Liver (tissue), 9 donors: ENCODE results near the gene ADAMTS3. TPM values are rescaled to one million over a fixed set of nuclear protein-coding genes. Genes with fewer than 3 reads are reported as not detected.

Experiments
- DNase-seq: peaks from one replicate; pipeline ENCODE4 v3.0.0-alpha.2; 2017; ENCODE audit warnings: low spot score
- H3K27ac ChIP-seq, 2 donors: one replicate each; pipeline ENCODE4 v1.7.0; 2013; ENCODE audit warnings: inconsistent platforms in 2 of 2, low read length in 2 of 2, control low read depth in 1 of 2, low read depth in 1 of 2, mild to moderate bottlenecking in 1 of 2
- H3K27me3 ChIP-seq, 4 donors: one replicate each; pipeline versions ENCODE4 v1.6.1 to v1.7.0; 2013; ENCODE audit warnings: low read length in 3 of 4, inconsistent platforms in 1 of 4, mild to moderate bottlenecking in 1 of 4, moderate library complexity in 1 of 4; ENCODE audit not compliant: control insufficient read depth in 4 of 4, insufficient read depth in 4 of 4
- H3K36me3 ChIP-seq, 4 donors: one replicate each; pipeline versions ENCODE4 v1.6.1 to v1.7.0; 2013; ENCODE audit warnings: low read length in 3 of 4, mild to moderate bottlenecking in 3 of 4, low read depth in 1 of 4, moderate library complexity in 1 of 4; ENCODE audit not compliant: control insufficient read depth in 4 of 4, insufficient read depth in 3 of 4
- H3K4me1 ChIP-seq, 4 donors: one replicate each; pipeline versions ENCODE4 v1.6.1 to v1.7.0; 2013; ENCODE audit warnings: low read length in 3 of 4, mild to moderate bottlenecking in 3 of 4, moderate library complexity in 1 of 4; ENCODE audit not compliant: control insufficient read depth in 4 of 4, insufficient read depth in 4 of 4
- H3K4me3 ChIP-seq, 3 donors: one replicate each; pipeline versions ENCODE4 v1.6.1 to v1.7.0; 2013; ENCODE audit warnings: low read length in 3 of 3, control low read depth in 1 of 3, low read depth in 1 of 3, mild to moderate bottlenecking in 1 of 3
- H3K9ac ChIP-seq, 2 donors: one replicate each; pipeline ENCODE4 v1.7.0; 2013; ENCODE audit warnings: low read length in 2 of 2, mild to moderate bottlenecking in 2 of 2, moderate library complexity in 2 of 2, control low read depth in 1 of 2, low read depth in 1 of 2
- H3K9me3 ChIP-seq, 4 donors: one replicate each; pipeline versions ENCODE4 v1.6.1 to v1.7.0; 2013; ENCODE audit warnings: low read length in 3 of 4; ENCODE audit not compliant: control insufficient read depth in 4 of 4
- EGR1 ChIP-seq, 2 donors: IDR thresholded peaks; 2 replicates each; pipeline ENCODE4 v1.6.1; 2016 to 2018; ENCODE audit warnings: antibody characterized with exemption in 2 of 2, low read depth in 2 of 2
- FOXA1 ChIP-seq: IDR thresholded peaks from 2 replicates; pipeline ENCODE4 v1.6.1; 2016; ENCODE audit warnings: antibody characterized with exemption
- GABPA ChIP-seq, 2 donors: IDR thresholded peaks in 1 of 2; conservative IDR thresholded peaks in 1 of 2; 2 replicates each; pipeline ENCODE4 v1.6.1; 2016; ENCODE audit warnings: antibody characterized with exemption in 2 of 2, mild to moderate bottlenecking in 1 of 2, moderate library complexity in 1 of 2
- HNF4A ChIP-seq, 2 donors: conservative IDR thresholded peaks; 2 replicates each; pipeline ENCODE4 v1.6.1; 2016; ENCODE audit warnings: antibody characterized with exemption in 2 of 2, mild to moderate bottlenecking in 2 of 2
- HNF4G ChIP-seq: IDR thresholded peaks from 2 replicates; pipeline ENCODE4 v1.6.1; 2016; ENCODE audit warnings: antibody characterized with exemption
- NR2F2 ChIP-seq: IDR thresholded peaks from 2 replicates; pipeline ENCODE4 v1.6.1; 2016; ENCODE audit warnings: antibody characterized with exemption
- RAD21 ChIP-seq, 2 donors: IDR thresholded peaks; 2 replicates each; pipeline ENCODE4 v1.6.1; 2016; ENCODE audit warnings: antibody characterized with exemption in 2 of 2, mild to moderate bottlenecking in 2 of 2
- RXRA ChIP-seq, 2 donors: IDR thresholded peaks; 2 replicates each; pipeline ENCODE4 v1.6.1; 2017 to 2018; ENCODE audit warnings: antibody characterized with exemption in 2 of 2, mild to moderate bottlenecking in 1 of 2
- SP1 ChIP-seq: IDR thresholded peaks from 2 replicates; pipeline ENCODE4 v1.6.1; 2018; ENCODE audit warnings: antibody characterized with exemption, mild to moderate bottlenecking
- TAF1 ChIP-seq: conservative IDR thresholded peaks from 2 replicates; pipeline ENCODE4 v1.6.1; 2016; ENCODE audit warnings: antibody characterized with exemption, mild to moderate bottlenecking
- YY1 ChIP-seq: IDR thresholded peaks from 2 replicates; pipeline ENCODE4 v1.6.1; 2016; ENCODE audit warnings: antibody characterized with exemption, mild to moderate bottlenecking
- WGBS: extraction: QIAGEN DNeasy Blood & Tissue Kit; methylation state at CpG from one replicate; pipeline ENCODE4 v1.1.7; 2013; 5-methylcytosine and 5-hydroxymethylcytosine counted together
- polyA plus RNA-seq, 2 donors: library from polyadenylated mRNA; stranded (reverse) in 1 of 2; unstranded in 1 of 2; fragments of 200-250 nt in 1 of 2; fragments of >200 nt in 1 of 2; fragmentation: Nextera tagmentation in 1 of 2; extraction: Ambion mirVana in 1 of 2; gene quantifications; one replicate each; pipeline versions ENCODE4 v1.2.1 to v1.2.3, GENCODE V29; 2013 to 2015
- total RNA-seq, 2 donors: library from RNA; depleted of rRNA; stranded (reverse); fragments of >200 nt; gene quantifications; one replicate each; pipeline ENCODE4 v1.2.3, GENCODE V29; 2014
- TF ChIP-seq, protein P1 (sequence below): IDR thresholded peaks from 2 replicates; pipeline ENCODE4 v1.6.1; 2016; ENCODE audit warnings: antibody characterized with exemption
- TF ChIP-seq, protein P2 (sequence below): IDR thresholded peaks from 2 replicates; pipeline ENCODE4 v1.6.1; 2016; ENCODE audit warnings: antibody characterized with exemption
- TF ChIP-seq, protein P3 (sequence below): fragments of 150-350 bp; IDR thresholded peaks from 2 replicates; pipeline ENCODE4 v1.5.1; 2017; ENCODE audit warnings: improper control_type of control experiment, low read depth, low read length; ENCODE audit not compliant: missing input control
- TF ChIP-seq, protein P4 (sequence below): IDR thresholded peaks from 2 replicates; pipeline ENCODE4 v1.6.1; 2016; ENCODE audit warnings: antibody characterized with exemption, mild to moderate bottlenecking
- TF ChIP-seq, protein P5 (sequence below): IDR thresholded peaks from 2 replicates; pipeline ENCODE4 v1.6.1; 2016; ENCODE audit warnings: antibody characterized with exemption
- donor health status: healthy.
- donor health status: healthy.
- donor health status: healthy.
- donor health status: healthy.
- donor health status: healthy.

Gene ADAMTS3
- total and polyA plus RNA-seq, 4 donors: 0.12 to 1.9 (median 0.25) TPM; not detected in 1

DNA sequence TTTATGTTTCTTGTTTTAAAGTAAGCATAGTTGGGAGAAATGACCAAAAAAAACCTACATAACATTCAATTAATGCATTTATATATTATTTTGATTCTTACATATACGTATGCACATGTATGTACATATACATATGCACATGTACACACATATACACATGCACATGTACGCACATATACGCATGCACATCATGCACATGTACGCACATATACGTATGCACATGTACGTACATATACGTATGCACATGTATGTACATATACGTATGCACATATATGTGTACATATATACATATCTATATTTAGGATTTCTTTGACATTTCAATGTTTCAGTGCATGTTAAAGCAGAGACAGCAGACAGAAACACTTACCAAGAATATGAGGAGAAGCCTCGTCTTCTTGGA, 263.4 kb downstream of the ADAMTS3 start:
- TF ChIP-seq, protein P1, sequence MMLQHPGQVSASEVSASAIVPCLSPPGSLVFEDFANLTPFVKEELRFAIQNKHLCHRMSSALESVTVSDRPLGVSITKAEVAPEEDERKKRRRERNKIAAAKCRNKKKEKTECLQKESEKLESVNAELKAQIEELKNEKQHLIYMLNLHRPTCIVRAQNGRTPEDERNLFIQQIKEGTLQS: no peak
- TF ChIP-seq TAF1 (no peak), YY1 (no peak), SP1 (no peak), NR2F2 (no peak), EGR1 (IDR thresholded peaks at IDR 0.05; ENCODE audit: low read depth in 2 of 2) (no peak), RXRA (IDR thresholded peaks at IDR 0.05) (no peak), HNF4A (conservative IDR thresholded peaks at IDR 0.05) (no peak), HNF4G (no peak), FOXA1 (no peak), GABPA (IDR thresholded peaks at IDR 0.05 in 1 of 2, conservative IDR thresholded peaks at IDR 0.05 in 1 of 2) (no peak)
- TF ChIP-seq, protein P2, sequence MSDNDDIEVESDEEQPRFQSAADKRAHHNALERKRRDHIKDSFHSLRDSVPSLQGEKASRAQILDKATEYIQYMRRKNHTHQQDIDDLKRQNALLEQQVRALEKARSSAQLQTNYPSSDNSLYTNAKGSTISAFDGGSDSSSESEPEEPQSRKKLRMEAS: no peak
- TF ChIP-seq, protein P3, sequence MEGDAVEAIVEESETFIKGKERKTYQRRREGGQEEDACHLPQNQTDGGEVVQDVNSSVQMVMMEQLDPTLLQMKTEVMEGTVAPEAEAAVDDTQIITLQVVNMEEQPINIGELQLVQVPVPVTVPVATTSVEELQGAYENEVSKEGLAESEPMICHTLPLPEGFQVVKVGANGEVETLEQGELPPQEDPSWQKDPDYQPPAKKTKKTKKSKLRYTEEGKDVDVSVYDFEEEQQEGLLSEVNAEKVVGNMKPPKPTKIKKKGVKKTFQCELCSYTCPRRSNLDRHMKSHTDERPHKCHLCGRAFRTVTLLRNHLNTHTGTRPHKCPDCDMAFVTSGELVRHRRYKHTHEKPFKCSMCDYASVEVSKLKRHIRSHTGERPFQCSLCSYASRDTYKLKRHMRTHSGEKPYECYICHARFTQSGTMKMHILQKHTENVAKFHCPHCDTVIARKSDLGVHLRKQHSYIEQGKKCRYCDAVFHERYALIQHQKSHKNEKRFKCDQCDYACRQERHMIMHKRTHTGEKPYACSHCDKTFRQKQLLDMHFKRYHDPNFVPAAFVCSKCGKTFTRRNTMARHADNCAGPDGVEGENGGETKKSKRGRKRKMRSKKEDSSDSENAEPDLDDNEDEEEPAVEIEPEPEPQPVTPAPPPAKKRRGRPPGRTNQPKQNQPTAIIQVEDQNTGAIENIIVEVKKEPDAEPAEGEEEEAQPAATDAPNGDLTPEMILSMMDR: no peak
- no peak for DNase-seq
- Histone ChIP-seq H3K27ac (no peak overlapping the region), H3K27me3 (no peaks in the 10 kb centered on the region), H3K4me3 (no peak overlapping the region), H3K4me1 (no peaks in the 10 kb centered on the region), H3K9me3 (no peaks in the 10 kb centered on the region), H3K9ac (no peak overlapping the region), H3K36me3 (no peaks in the 10 kb centered on the region)
- 93% methylated on average over 9 of the region's 9 CpGs for WGBS

DNA sequence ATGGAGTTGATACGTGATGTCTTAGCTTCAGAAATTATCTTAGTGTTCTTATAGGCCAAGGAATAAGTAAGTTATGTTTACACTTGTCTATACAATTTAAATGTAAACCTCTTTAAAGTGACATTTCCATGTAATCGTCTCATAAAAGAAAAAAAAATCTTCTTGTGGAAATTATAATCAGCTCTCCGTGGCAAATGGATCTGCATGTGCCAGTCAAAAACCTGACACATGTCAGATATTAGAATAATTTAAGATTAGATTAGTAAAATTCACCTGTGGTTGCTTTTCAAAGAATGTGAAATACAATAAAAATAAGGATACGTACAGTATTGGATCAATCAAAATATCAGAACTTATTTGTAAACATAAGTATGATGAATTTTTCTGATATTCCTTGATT, 263.9 kb downstream of the ADAMTS3 start:
- no peaks in the 10 kb centered on the region for H3K9me3 ChIP-seq
- H3K4me1 ChIP-seq: no peaks in the 10 kb centered on the region
- no peak overlapping the region for H3K9ac ChIP-seq
- H3K36me3 ChIP-seq: no peaks in the 10 kb centered on the region
- H3K27me3 ChIP-seq: no peaks in the 10 kb centered on the region
- 86% methylated on average over 4 of the region's 4 CpGs for WGBS
- DNase-seq: no peak
- H3K4me3 ChIP-seq: no peak overlapping the region
- no peak overlapping the region for H3K27ac ChIP-seq
- TF ChIP-seq EGR1 (IDR thresholded peaks at IDR 0.05; ENCODE audit: low read depth in 2 of 2) (no peak), SP1 (no peak), HNF4A (conservative IDR thresholded peaks at IDR 0.05) (no peak), RAD21 (IDR thresholded peaks at IDR 0.05) (no peak), NR2F2 (no peak)
- TF ChIP-seq, protein P4, sequence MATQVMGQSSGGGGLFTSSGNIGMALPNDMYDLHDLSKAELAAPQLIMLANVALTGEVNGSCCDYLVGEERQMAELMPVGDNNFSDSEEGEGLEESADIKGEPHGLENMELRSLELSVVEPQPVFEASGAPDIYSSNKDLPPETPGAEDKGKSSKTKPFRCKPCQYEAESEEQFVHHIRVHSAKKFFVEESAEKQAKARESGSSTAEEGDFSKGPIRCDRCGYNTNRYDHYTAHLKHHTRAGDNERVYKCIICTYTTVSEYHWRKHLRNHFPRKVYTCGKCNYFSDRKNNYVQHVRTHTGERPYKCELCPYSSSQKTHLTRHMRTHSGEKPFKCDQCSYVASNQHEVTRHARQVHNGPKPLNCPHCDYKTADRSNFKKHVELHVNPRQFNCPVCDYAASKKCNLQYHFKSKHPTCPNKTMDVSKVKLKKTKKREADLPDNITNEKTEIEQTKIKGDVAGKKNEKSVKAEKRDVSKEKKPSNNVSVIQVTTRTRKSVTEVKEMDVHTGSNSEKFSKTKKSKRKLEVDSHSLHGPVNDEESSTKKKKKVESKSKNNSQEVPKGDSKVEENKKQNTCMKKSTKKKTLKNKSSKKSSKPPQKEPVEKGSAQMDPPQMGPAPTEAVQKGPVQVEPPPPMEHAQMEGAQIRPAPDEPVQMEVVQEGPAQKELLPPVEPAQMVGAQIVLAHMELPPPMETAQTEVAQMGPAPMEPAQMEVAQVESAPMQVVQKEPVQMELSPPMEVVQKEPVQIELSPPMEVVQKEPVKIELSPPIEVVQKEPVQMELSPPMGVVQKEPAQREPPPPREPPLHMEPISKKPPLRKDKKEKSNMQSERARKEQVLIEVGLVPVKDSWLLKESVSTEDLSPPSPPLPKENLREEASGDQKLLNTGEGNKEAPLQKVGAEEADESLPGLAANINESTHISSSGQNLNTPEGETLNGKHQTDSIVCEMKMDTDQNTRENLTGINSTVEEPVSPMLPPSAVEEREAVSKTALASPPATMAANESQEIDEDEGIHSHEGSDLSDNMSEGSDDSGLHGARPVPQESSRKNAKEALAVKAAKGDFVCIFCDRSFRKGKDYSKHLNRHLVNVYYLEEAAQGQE: no peak
- TF ChIP-seq, protein P3: no peak
- TF ChIP-seq, protein P5, sequence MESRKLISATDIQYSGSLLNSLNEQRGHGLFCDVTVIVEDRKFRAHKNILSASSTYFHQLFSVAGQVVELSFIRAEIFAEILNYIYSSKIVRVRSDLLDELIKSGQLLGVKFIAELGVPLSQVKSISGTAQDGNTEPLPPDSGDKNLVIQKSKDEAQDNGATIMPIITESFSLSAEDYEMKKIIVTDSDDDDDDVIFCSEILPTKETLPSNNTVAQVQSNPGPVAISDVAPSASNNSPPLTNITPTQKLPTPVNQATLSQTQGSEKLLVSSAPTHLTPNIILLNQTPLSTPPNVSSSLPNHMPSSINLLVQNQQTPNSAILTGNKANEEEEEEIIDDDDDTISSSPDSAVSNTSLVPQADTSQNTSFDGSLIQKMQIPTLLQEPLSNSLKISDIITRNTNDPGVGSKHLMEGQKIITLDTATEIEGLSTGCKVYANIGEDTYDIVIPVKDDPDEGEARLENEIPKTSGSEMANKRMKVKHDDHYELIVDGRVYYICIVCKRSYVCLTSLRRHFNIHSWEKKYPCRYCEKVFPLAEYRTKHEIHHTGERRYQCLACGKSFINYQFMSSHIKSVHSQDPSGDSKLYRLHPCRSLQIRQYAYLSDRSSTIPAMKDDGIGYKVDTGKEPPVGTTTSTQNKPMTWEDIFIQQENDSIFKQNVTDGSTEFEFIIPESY: no peak
